H9 (cell line): Measurements from ENCODE around the gene GIPC1. TPM values are rescaled to one million over a fixed set of nuclear protein-coding genes. Genes with fewer than 3 reads are reported as not detected.

ENCODE experiments used
- DNase-seq: peaks from one replicate; pipeline ENCODE4 v3.0.0-alpha.2; 2017
- H2AFZ ChIP-seq: one replicate; pipeline ENCODE4 v1.6.1; 2013; ENCODE audit warnings: mild to moderate bottlenecking, low read length, control low read depth, moderate library complexity
- H2AK5ac ChIP-seq: 2 replicates; pipeline ENCODE4 v1.6.1; 2013; ENCODE audit warnings: low read length, control low read depth, mixed read lengths; ENCODE audit not compliant: insufficient read length
- H2BK120ac ChIP-seq: one replicate; pipeline ENCODE4 v1.6.1; 2013; ENCODE audit warnings: low read depth, mild to moderate bottlenecking, low read length, control low read depth, inconsistent platforms; ENCODE audit not compliant: poor library complexity, severe bottlenecking
- H2BK12ac ChIP-seq: 2 replicates; pipeline ENCODE4 v1.6.1; 2013; ENCODE audit warnings: low read length, control low read depth, mixed read lengths, low read depth; ENCODE audit not compliant: insufficient read length
- H2BK15ac ChIP-seq: 2 replicates; pipeline ENCODE4 v1.6.1; 2013; ENCODE audit warnings: low read depth, low read length, control low read depth
- H2BK20ac ChIP-seq: one replicate; pipeline ENCODE4 v1.6.1; 2013; ENCODE audit warnings: low read depth, mild to moderate bottlenecking, low read length, control low read depth, inconsistent platforms; ENCODE audit not compliant: poor library complexity, severe bottlenecking
- H2BK5ac ChIP-seq: 2 replicates; pipeline ENCODE4 v1.6.1; 2013; ENCODE audit warnings: low read length, control low read depth, mixed read lengths; ENCODE audit not compliant: insufficient read length
- H3K14ac ChIP-seq: 2 replicates; pipeline ENCODE4 v1.6.1; 2013; ENCODE audit warnings: low read length, control low read depth; ENCODE audit not compliant: insufficient read depth
- H3K18ac ChIP-seq: 2 replicates; pipeline ENCODE4 v1.6.1; 2013; ENCODE audit warnings: low read depth, mild to moderate bottlenecking, mixed read lengths, low read length, control low read depth; ENCODE audit not compliant: insufficient read length
- H3K23ac ChIP-seq: 2 replicates; pipeline ENCODE4 v1.6.1; 2013; ENCODE audit warnings: low read length, control low read depth, mixed read lengths, low read depth; ENCODE audit not compliant: insufficient read length
- H3K23me2 ChIP-seq: 2 replicates; pipeline ENCODE4 v1.6.1; 2013; ENCODE audit warnings: low read depth, mild to moderate bottlenecking, mixed read lengths, low read length, control low read depth; ENCODE audit not compliant: insufficient read length, poor library complexity, severe bottlenecking
- H3K27ac ChIP-seq: 2 replicates; pipeline ENCODE4 v1.5.1; 2013; ENCODE audit warnings: low read length, control low read depth, mixed read lengths, low read depth; ENCODE audit not compliant: insufficient read length
- H3K27me3 ChIP-seq: 2 replicates; pipeline ENCODE4 v1.6.1; 2013; ENCODE audit warnings: low read length, control low read depth, inconsistent platforms; ENCODE audit not compliant: insufficient read depth
- H3K4ac ChIP-seq: 2 replicates; pipeline ENCODE4 v1.6.1; 2013; ENCODE audit warnings: low read depth, mild to moderate bottlenecking, control low read depth, inconsistent platforms, low read length, moderate library complexity
- H3K4me1 ChIP-seq: 2 replicates; pipeline ENCODE4 v1.6.1; 2013; ENCODE audit warnings: low read length, control low read depth, inconsistent platforms; ENCODE audit not compliant: insufficient read depth
- H3K4me2 ChIP-seq: 2 replicates; pipeline ENCODE4 v1.6.1; 2013; ENCODE audit warnings: low read length, control low read depth, mixed read lengths; ENCODE audit not compliant: insufficient read length, insufficient read depth
- H3K56ac ChIP-seq: 2 replicates; pipeline ENCODE4 v1.6.1; 2013; ENCODE audit warnings: low read depth, mild to moderate bottlenecking, mixed read lengths, low read length, control low read depth; ENCODE audit not compliant: insufficient read length
- H3K79me1 ChIP-seq: 2 replicates; pipeline ENCODE4 v1.6.1; 2013; ENCODE audit warnings: low read depth, mild to moderate bottlenecking, moderate library complexity, low read length, control low read depth, inconsistent platforms; ENCODE audit not compliant: insufficient read depth, poor library complexity, severe bottlenecking
- H3K79me2 ChIP-seq: 2 replicates; pipeline ENCODE4 v1.6.1; 2013; ENCODE audit warnings: low read length, control low read depth, inconsistent platforms; ENCODE audit not compliant: insufficient read depth
- H3K9ac ChIP-seq: 2 replicates; pipeline ENCODE4 v1.6.1; 2013; ENCODE audit warnings: low read length, control low read depth, mixed read lengths; ENCODE audit not compliant: insufficient read length; ENCODE audit errors: extremely low read depth
- H3K9me3 ChIP-seq: one replicate; pipeline ENCODE4 v1.6.1; 2013; ENCODE audit warnings: low read depth, low read length, inconsistent platforms; ENCODE audit not compliant: control insufficient read depth
- H3T11ph ChIP-seq: one replicate; pipeline ENCODE4 v1.6.1; 2013; ENCODE audit warnings: mild to moderate bottlenecking, low read length, control low read depth, inconsistent platforms
- H4K20me1 ChIP-seq: one replicate; pipeline ENCODE4 v1.6.1; 2013; ENCODE audit not compliant: control insufficient read depth, insufficient read length, insufficient read depth
- H4K5ac ChIP-seq: 2 replicates; pipeline ENCODE4 v1.6.1; 2013; ENCODE audit warnings: low read depth, mild to moderate bottlenecking, mixed read lengths, low read length, control low read depth; ENCODE audit not compliant: insufficient read length
- H4K8ac ChIP-seq: replicated peaks from 2 replicates; pipeline ENCODE4 v1.6.1; 2013; ENCODE audit warnings: low read length, control low read depth, mixed read lengths, low read depth; ENCODE audit not compliant: insufficient read length
- H4K91ac ChIP-seq: 2 replicates; pipeline ENCODE4 v1.6.1; 2013; ENCODE audit warnings: low read depth, mild to moderate bottlenecking, moderate library complexity, mixed read lengths, low read length, control low read depth; ENCODE audit not compliant: insufficient read length
- H3K27ac Mint-ChIP-seq, 3 experiments: 2 replicates in 2 of 3; 3 replicates in 1 of 3; pipeline ENCODE4 v1.8.0; 2020 to 2021; ENCODE audit warnings: mixed read lengths in 3 of 3, mild to moderate bottlenecking in 1 of 3, moderate library complexity in 1 of 3
- H3K27me3 Mint-ChIP-seq: 2 replicates; pipeline ENCODE4 v1.8.0; 2021; ENCODE audit warnings: low read depth, mild to moderate bottlenecking, moderate library complexity, mixed read lengths
- H3K36me3 Mint-ChIP-seq, 3 experiments: 2 replicates in 2 of 3; 3 replicates in 1 of 3; pipeline ENCODE4 v1.8.0; 2020 to 2021; ENCODE audit warnings: low read depth in 3 of 3, mixed read lengths in 3 of 3; ENCODE audit not compliant: insufficient read depth in 1 of 3
- H3K4me1 Mint-ChIP-seq, 2 experiments: 2 replicates each; pipeline ENCODE4 v1.8.0; 2020; ENCODE audit warnings: mixed read lengths in 2 of 2
- H3K4me3 Mint-ChIP-seq, 2 experiments: 2 replicates in 1 of 2; 3 replicates in 1 of 2; pipeline ENCODE4 v1.8.0; 2020 to 2021; ENCODE audit warnings: mild to moderate bottlenecking in 2 of 2, mixed read lengths in 2 of 2, moderate library complexity in 1 of 2
- H3K9me3 Mint-ChIP-seq, 2 experiments: 2 replicates in 1 of 2; 3 replicates in 1 of 2; pipeline ENCODE4 v1.8.0; 2020; ENCODE audit warnings: mild to moderate bottlenecking in 2 of 2, mixed read lengths in 2 of 2, moderate library complexity in 1 of 2
- CTCF ChIP-seq: fragments of 200-600 bp; sonication (generic); conservative IDR thresholded peaks from 3 replicates; pipeline ENCODE4 v1.8.0; 2021; ENCODE audit warnings: antibody characterized with exemption, mild to moderate bottlenecking
- WGBS: extraction: QIAGEN DNeasy Blood & Tissue Kit; methylation state at CpG from one replicate; pipeline ENCODE4 v1.1.7; 2013; ENCODE audit warnings: missing lambda C conversion rate, low lambda C conversion rate, mixed read lengths; ENCODE audit not compliant: insufficient read length; ENCODE audit errors: extremely low coverage; 5-methylcytosine and 5-hydroxymethylcytosine counted together
- total RNA-seq: library from RNA; stranded (reverse); gene quantifications from 2 replicates; pipeline ENCODE4 v1.2.1, GENCODE V29; 2021

The GIPC1 gene
- total RNA-seq, 1 experiment from 2014 or later, result 70.6 TPM

GRCh38 chr19:14515501-14516047 lies 19.6 kb upstream of the GIPC1 start:
- H3K4me3 Mint-ChIP-seq, result peak overlapping the region; percentile 91 to 94; a peak in 3 of 5 replicates
- H4K5ac ChIP-seq, result no peak overlapping the region

More at GRCh38 chr19:14515501-14516047, 19.6 kb upstream of the GIPC1 start:
- Histone ChIP-seq H2AFZ (no peak overlapping the region), H3K23me2 (peaks cover 9% of the 10 kb centered on the region), H3K79me2 (peaks cover 14% of the 10 kb centered on the region; the same call in 1 of the 2 replicates), H4K91ac (no peak overlapping the region), H2AK5ac (no peak overlapping the region), H3K14ac (no peak overlapping the region), H3K4ac (no peak overlapping the region), H3T11ph (no peak overlapping the region), H2BK5ac (no peak overlapping the region), H2BK20ac (no peak overlapping the region), H3K23ac (no peak overlapping the region), H3K18ac (no peak overlapping the region), H2BK15ac (no peak overlapping the region), H2BK120ac (no peak overlapping the region), H3K9ac (no peak overlapping the region), H4K20me1 (no peaks in the 10 kb centered on the region), H3K27me3 (no peaks in the 10 kb centered on the region), H3K27ac (no peak overlapping the region), H3K79me1 (peaks cover 9% of the 10 kb centered on the region), H3K4me2 (peak overlapping the region; percentile 88), H3K9me3 (no peaks in the 10 kb centered on the region), H3K56ac (no peak overlapping the region), H3K4me1 (no peaks in the 10 kb centered on the region), H4K8ac (no peak overlapping the region), H2BK12ac (no peak overlapping the region)
- Mint-ChIP-seq H3K4me1 (peaks cover 26 to 32% of the 10 kb centered on the region in 2 experiments), H3K9me3 (no peaks in the 10 kb centered on the region), H3K36me3 (peaks cover 27 to 36% (median 32%) of the 10 kb centered on the region in 3 experiments; a peak in 6 of 7 replicates), H3K27ac (peak overlapping the region in 1 of 3 experiments; percentile 42; a peak in 1 of 7 replicates), H3K27me3 (peaks cover 1% of the 10 kb centered on the region; the same call in 1 of the 2 replicates)
- WGBS, result no CpG with 5 or more reads among the region's 8 CpGs
- DNase-seq, result no peak
- no peak for TF ChIP-seq CTCF
